ENCODE data around the gene BTLA. TPM values are rescaled to one million over a fixed set of nuclear protein-coding genes. Genes with fewer than 3 reads are reported as not detected.

Gene BTLA
- total RNA-seq, 4 donors from 2014 or later = 0.11 to 2.6 (median 0.72) TPM

GRCh38 chr3:112446343-112446742 is 52.9 kb downstream of the BTLA start:
- DNase-seq (ENCODE audit: low spot score in 2 of 2) = no peak
- TF ChIP-seq POLR2A (IDR thresholded peaks at IDR 0.05) (no peak), CTCF (IDR thresholded peaks at IDR 0.05) (no peak)
- 71 to 76% methylated on average over 1 of the region's 1 CpG for WGBS, 2 donors
- intact Hi-C loops (cut with DNase I; ENCODE audit: low total_unique reads) = no loop called here
- no peak overlapping the region for H3K4me3 ChIP-seq (ENCODE audit: low read depth, poor library complexity, severe bottlenecking)

- TF ChIP-seq CTCF (IDR thresholded peaks at IDR 0.05) (no peak), POLR2A (IDR thresholded peaks at IDR 0.05) (no peak)
- no peak for DNase-seq (ENCODE audit: low spot score in 2 of 2)
- intact Hi-C loops (cut with DNase I; ENCODE audit: low total_unique reads) = no loop called here
- H3K4me3 ChIP-seq (ENCODE audit: low read depth, poor library complexity, severe bottlenecking) = no peak overlapping the region
- 74 to 76% methylated on average over 2 of the region's 2 CpGs for WGBS, 2 donors
Observed at GRCh38 chr3:112445839-112446238, 53.4 kb downstream of the BTLA start.

DNA sequence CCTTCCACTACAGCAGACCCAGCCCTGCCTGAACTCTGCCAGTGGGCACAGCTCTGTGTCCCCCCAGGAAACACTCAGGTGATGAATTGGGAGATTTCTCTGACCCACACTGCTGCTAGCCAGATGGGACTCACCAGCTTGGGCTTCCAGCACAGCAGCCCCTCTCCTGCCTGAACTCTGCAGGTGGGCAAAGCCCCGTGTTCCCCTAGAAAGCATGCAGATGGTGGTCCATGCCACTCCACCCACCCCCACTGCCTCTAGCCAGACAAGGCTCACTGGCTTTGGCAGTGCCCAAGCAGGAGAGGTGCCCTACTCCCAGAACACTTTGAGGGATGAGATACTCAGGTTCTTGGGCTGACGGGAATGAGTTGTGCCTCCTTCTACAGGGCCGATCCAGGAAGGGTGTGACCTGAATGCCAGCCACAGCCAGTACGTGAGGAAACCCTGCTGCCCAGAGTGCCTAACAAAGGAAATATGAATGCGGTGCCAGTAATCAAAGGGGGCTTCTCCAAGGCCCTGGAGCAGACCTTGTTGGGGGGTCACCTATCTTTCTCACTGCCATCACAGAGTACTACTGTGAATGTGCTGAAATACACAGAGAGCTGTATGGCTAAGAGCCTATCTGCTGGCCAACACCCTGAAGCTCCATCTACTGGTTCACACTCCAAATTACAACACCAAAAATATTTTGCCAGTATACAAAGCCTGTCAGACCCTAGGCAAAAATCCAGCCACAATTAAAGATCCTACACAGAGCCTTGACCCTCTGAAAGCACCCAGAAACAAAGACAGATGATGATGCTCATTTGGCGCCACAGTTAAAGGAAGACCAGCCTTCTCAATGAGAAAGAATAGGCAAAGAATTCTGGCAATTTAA is 61.9 kb downstream of the BTLA start:
- H3K4me3 ChIP-seq (ENCODE audit: low read depth, poor library complexity, severe bottlenecking) = no peak overlapping the region
- intact Hi-C loops (cut with DNase I; ENCODE audit: low total_unique reads) = no loop called here
- 92 to 94% methylated on average over 6 of the region's 6 CpGs for WGBS, 2 donors
- no peak for DNase-seq (ENCODE audit: low spot score in 2 of 2)
- TF ChIP-seq POLR2A (IDR thresholded peaks at IDR 0.05) = no peak
- TF ChIP-seq CTCF (IDR thresholded peaks at IDR 0.05) = no peak

DNA sequence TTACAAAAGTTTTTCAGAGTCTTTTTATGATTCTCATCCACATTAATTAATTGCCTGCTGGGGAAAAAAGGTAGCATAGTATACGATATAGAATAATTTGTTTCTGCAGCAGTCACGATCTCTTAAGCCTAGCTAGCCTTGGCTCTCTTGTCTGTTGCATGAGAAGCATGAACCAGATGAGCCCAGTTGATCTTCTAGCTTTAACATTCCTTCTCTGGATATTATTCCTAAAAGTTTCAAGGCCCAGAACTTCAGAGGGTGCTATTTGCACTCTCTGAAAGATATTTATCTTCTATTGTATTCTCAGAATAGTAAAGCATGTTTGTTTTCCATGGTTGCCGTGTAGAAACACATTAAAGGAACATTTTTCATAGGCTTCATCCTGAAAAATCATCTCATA is 69.3 kb downstream of the BTLA start:
- 56 to 83% methylated on average over 3 of the region's 3 CpGs for WGBS, 2 donors
- intact Hi-C loops (cut with DNase I; ENCODE audit: low total_unique reads) = no loop called here

DNA sequence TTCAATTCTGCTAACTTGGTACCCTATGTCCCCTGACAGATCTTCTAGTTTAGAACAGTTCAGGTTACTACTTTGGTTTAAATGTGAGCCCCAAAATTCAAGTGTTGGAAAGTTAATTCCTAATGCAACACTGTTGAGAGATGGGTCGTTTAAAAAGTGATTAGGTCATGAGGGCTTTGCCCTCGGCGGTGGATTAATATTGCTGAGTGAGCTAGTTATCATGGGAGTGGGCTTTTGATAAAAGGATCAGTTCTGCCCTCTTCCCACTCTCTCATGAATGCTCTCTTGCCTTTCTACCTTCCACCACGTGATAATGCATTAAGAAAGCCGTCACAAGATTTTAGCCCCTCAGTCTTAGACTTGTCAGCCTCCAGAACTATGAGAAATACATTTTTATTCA is 72.1 kb downstream of the BTLA start:
- no peak overlapping the region for H3K4me3 ChIP-seq (ENCODE audit: low read depth, poor library complexity, severe bottlenecking)
- TF ChIP-seq POLR2A (IDR thresholded peaks at IDR 0.05) (no peak), CTCF (IDR thresholded peaks at IDR 0.05) (no peak)
- DNase-seq (ENCODE audit: low spot score in 2 of 2) = no peak
- WGBS, 2 donors = 86 to 91% methylated on average over 5 of the region's 5 CpGs
- intact Hi-C loops (cut with DNase I; ENCODE audit: low total_unique reads) = no loop called here

More for the DNA sequence above, 69.3 kb downstream of the BTLA start:
- TF ChIP-seq POLR2A (IDR thresholded peaks at IDR 0.05) (no peak), CTCF (IDR thresholded peaks at IDR 0.05) (no peak)
- no peak overlapping the region for H3K4me3 ChIP-seq (ENCODE audit: low read depth, poor library complexity, severe bottlenecking)
- DNase-seq (ENCODE audit: low spot score in 2 of 2) = no peak
